T-helper 1 cell treated with Interleukin-12 subunit alpha and Interleukin-12 subunit beta and Interleukin-4 antibody, amounts not matched to agents 30 ng/mL and 1 ng/mL, for 36 hours (primary cell): ENCODE results near the gene G0S2. TPM values are rescaled to one million over a fixed set of nuclear protein-coding genes. Genes with fewer than 3 reads are reported as not detected.
"Not testable (repeated sequence)": the region's sequence is repeated elsewhere in the genome, so short reads cannot be mapped to it uniquely, and the experiment has no call there.

Experiments used
- intact Hi-C: fragments of 100-400 bp; cut with micrococcal nuclease; formaldehyde crosslinking; loops from one replicate; pipeline ENCODE4 v1.15.1; 2024
- total RNA-seq: library from RNA; stranded (reverse); gene quantifications from 2 replicates; pipeline ENCODE4 v1.2.3, GENCODE V29; 2022

The G0S2 gene
- total RNA-seq, 1 donor from 2014 or later: 47.5 TPM

- intact Hi-C loops: loop anchor here (1.0 to 5.0 kb wide), 8 partner anchors 12 to 658 kb away; partner anchors contain the start of gene TRAF3IP3
Measured at GRCh38 chr1:209673631-209674417, 1.4 kb upstream of the G0S2 start.

GRCh38 chr1:209675565-209676154 lies 448 bp downstream of the G0S2 start:
- intact Hi-C loops: no loop called here

GRCh38 chr1:209678981-209679539 lies 3.8 kb downstream of the G0S2 start:
- intact Hi-C loops: no loop called here

- intact Hi-C loops: loop anchor here (1.0 kb wide), 2 partner anchors 13 to 35 kb away; no protein-coding TSS in a partner anchor
Measured at GRCh38 chr1:209685821-209686220, 10.6 kb downstream of the G0S2 start.

- intact Hi-C loops: loop anchor here (1.0 kb wide), 2 partner anchors 13 to 35 kb away; no protein-coding TSS in a partner anchor
Measured at GRCh38 chr1:209686322-209686721, 11.1 kb downstream of the G0S2 start.

GRCh38 chr1:209688746-209689234 lies 13.6 kb downstream of the G0S2 start:
- intact Hi-C loops: no loop called here

- intact Hi-C loops: no loop called here
Measured at GRCh38 chr1:209689477-209689876, 14.3 kb downstream of the G0S2 start.

GRCh38 chr1:209691237-209691636 lies 16.0 kb downstream of the G0S2 start:
- intact Hi-C loops: no loop called here

- intact Hi-C loops: loop anchor here (2.0 kb wide), 1 partner anchor 135 kb away; the partner anchor contains the start of gene UTP25
Measured at GRCh38 chr1:209692296-209692695, 17.1 kb downstream of the G0S2 start.

- intact Hi-C loops: loop anchor here (1.0 to 2.0 kb wide), 8 partner anchors 42 to 134 kb away; partner anchors contain the start of gene UTP25
Measured at GRCh38 chr1:209692745-209693504, 17.7 kb downstream of the G0S2 start.

GRCh38 chr1:209696673-209697072 lies 21.5 kb downstream of the G0S2 start:
- intact Hi-C loops: loop anchor here (1.0 kb wide), 1 partner anchor 8 kb away; the partner anchor contains the start of gene HSD11B1

- intact Hi-C loops: no loop called here
Measured at GRCh38 chr1:209697126-209697525, 21.9 kb downstream of the G0S2 start.

GRCh38 chr1:209700686-209701085 lies 25.5 kb downstream of the G0S2 start:
- intact Hi-C loops: not testable (repeated sequence)

GRCh38 chr1:209702832-209703231 lies 27.6 kb downstream of the G0S2 start:
- intact Hi-C loops: loop anchor here (1.0 kb wide), 1 partner anchor 7 kb away; no protein-coding TSS in a partner anchor

GRCh38 chr1:209703834-209704504 lies 28.8 kb downstream of the G0S2 start:
- intact Hi-C loops: loop anchor here (1.0 kb wide), 1 partner anchor 8 kb away; no protein-coding TSS in a partner anchor

- intact Hi-C loops: loop anchor here (1.0 kb wide), 1 partner anchor 8 kb away; no protein-coding TSS in a partner anchor
Measured at GRCh38 chr1:209704584-209704983, 29.4 kb downstream of the G0S2 start, which contains the start of gene HSD11B1. Gene HSD11B1, plus strand, starts transcription at chr1:209704846. Its CDS starts 97 bp downstream, at chr1:209704943.

- intact Hi-C loops: no loop called here
Measured at GRCh38 chr1:209705033-209705598, 29.9 kb downstream of the G0S2 start.

GRCh38 chr1:209706622-209707021 lies 31.4 kb downstream of the G0S2 start:
- intact Hi-C loops: no loop called here

GRCh38 chr1:209707308-209707707 lies 32.1 kb downstream of the G0S2 start:
- intact Hi-C loops: no loop called here

GRCh38 chr1:209708297-209708696 lies 33.1 kb downstream of the G0S2 start:
- intact Hi-C loops: no loop called here
